Neural crest cell (in vitro differentiated cells): Measurements from ENCODE around the gene SVEP1. TPM values are rescaled to one million over a fixed set of nuclear protein-coding genes. Genes with fewer than 3 reads are reported as not detected.
"Not testable (repeated sequence)": the region's sequence is repeated elsewhere in the genome, so short reads cannot be mapped to it uniquely, and the experiment has no call there.

ENCODE experiments used
- DNase-seq: peaks from one replicate; pipeline ENCODE4 v3.0.0; 2021; ENCODE audit warnings: low read depth, mixed read lengths, low spot score
- H3K27ac Mint-ChIP-seq: one replicate; pipeline ENCODE4 v1.8.0; 2021; ENCODE audit warnings: mild to moderate bottlenecking, mixed read lengths; ENCODE audit not compliant: unreplicated experiment
- H3K27me3 Mint-ChIP-seq: 2 replicates; pipeline ENCODE4 v1.8.0; 2021; ENCODE audit warnings: low read depth, mild to moderate bottlenecking, mixed read lengths
- H3K36me3 Mint-ChIP-seq: 2 replicates; pipeline ENCODE4 v1.8.0; 2021; ENCODE audit warnings: low read depth, mild to moderate bottlenecking, mixed read lengths
- H3K4me1 Mint-ChIP-seq: 2 replicates; pipeline ENCODE4 v1.8.0; 2021; ENCODE audit warnings: mixed read lengths
- H3K4me3 Mint-ChIP-seq: one replicate; pipeline ENCODE4 v1.8.0; 2021; ENCODE audit warnings: mild to moderate bottlenecking, mixed read lengths
- H3K9me3 Mint-ChIP-seq: 2 replicates; pipeline ENCODE4 v1.8.0; 2021; ENCODE audit warnings: mixed read lengths
- total RNA-seq: library from RNA; stranded (reverse); gene quantifications from 2 replicates; pipeline ENCODE4 v1.2.1, GENCODE V29; 2021
- TF ChIP-seq, protein P1 (sequence below): fragments of 200-600 bp; sonication (generic); conservative IDR thresholded peaks from 2 replicates; pipeline ENCODE4 v1.5.0; 2021; ENCODE audit warnings: antibody characterized with exemption, mild to moderate bottlenecking

The SVEP1 gene
- total RNA-seq, 1 donor from 2014 or later = 1.3 TPM

DNA sequence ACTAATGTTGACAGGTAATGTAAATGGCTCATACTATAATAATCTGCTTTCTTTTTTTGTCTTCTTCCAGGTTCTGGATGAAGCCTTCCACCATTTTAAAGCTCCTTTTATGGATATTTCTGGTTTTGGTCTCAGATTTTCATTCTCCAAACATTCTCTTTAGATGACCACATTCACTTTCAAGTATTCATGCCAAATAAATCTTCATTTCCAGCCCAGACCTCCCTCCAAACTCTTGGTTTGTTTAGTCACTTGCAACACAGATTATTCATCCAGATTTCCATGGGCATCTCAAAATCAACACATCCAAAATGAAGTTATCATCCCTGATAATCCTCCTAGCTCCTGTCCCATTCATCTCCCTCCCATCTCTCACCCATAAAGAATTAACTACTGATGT is 40.3 kb upstream of the SVEP1 start:
- no peak for DNase-seq
- H3K27me3 Mint-ChIP-seq = peaks cover 10% of the 10 kb centered on the region
- no peak overlapping the region for H3K4me3 Mint-ChIP-seq
- no peaks in the 10 kb centered on the region for H3K36me3 Mint-ChIP-seq
- H3K4me1 Mint-ChIP-seq = no peaks in the 10 kb centered on the region
- peaks cover under 1% of the 10 kb centered on the region for H3K9me3 Mint-ChIP-seq
- no peak overlapping the region for H3K27ac Mint-ChIP-seq
- TF ChIP-seq, protein P1, sequence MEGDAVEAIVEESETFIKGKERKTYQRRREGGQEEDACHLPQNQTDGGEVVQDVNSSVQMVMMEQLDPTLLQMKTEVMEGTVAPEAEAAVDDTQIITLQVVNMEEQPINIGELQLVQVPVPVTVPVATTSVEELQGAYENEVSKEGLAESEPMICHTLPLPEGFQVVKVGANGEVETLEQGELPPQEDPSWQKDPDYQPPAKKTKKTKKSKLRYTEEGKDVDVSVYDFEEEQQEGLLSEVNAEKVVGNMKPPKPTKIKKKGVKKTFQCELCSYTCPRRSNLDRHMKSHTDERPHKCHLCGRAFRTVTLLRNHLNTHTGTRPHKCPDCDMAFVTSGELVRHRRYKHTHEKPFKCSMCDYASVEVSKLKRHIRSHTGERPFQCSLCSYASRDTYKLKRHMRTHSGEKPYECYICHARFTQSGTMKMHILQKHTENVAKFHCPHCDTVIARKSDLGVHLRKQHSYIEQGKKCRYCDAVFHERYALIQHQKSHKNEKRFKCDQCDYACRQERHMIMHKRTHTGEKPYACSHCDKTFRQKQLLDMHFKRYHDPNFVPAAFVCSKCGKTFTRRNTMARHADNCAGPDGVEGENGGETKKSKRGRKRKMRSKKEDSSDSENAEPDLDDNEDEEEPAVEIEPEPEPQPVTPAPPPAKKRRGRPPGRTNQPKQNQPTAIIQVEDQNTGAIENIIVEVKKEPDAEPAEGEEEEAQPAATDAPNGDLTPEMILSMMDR = no peak

DNA sequence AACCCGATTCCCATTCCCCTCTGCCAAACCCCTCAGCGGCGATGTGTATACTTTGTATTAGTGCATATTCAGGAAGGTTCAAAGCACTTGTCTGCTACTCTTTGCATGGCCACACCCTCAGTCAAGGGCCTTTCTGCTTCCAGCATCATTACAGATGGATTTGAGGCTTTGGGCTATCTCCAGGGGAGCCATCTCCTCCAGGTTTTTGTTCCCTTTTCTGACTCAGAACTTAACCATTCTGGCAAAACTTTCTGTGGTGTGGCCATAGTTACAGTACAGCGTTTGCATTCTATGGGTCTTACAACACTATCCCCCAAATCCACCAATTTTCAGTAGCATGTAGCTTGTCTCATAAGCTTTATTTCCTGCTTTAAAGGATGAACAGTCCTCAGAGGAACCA is 36.0 kb upstream of the SVEP1 start:
- Mint-ChIP-seq H3K4me1 (no peaks in the 10 kb centered on the region), H3K4me3 (no peak overlapping the region), H3K9me3 (peaks cover 5% of the 10 kb centered on the region), H3K36me3 (no peaks in the 10 kb centered on the region), H3K27ac (no peak overlapping the region), H3K27me3 (peaks cover 6% of the 10 kb centered on the region)
- TF ChIP-seq, protein P1 = no peak
- DNase-seq = no peak

DNA sequence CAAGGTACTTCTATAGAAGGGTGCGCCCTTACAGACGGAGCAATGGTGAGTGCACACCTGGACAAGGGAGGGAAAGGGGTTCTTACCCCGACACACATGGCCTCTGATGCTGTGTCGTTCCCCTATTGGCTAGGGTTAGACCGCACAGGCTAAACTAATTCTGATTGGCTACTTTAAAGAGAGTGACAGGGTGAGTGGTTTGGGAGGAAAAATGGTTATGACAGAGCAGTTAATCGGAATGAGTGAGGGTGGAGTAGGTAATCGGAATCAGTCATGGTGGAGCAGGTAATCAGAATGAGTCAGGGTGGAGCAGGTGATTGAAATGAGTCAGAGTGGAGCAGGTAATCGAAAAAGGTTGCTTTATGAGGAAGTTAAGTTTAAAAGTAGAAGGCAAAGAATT is 35.0 kb upstream of the SVEP1 start:
- not testable (repeated sequence) for H3K27me3 Mint-ChIP-seq

GRCh38 chr9:110606179-110606790 is 26.7 kb upstream of the SVEP1 start:
- H3K4me1 Mint-ChIP-seq = peaks cover 4% of the 10 kb centered on the region
- no peak overlapping the region for H3K4me3 Mint-ChIP-seq
- no peaks in the 10 kb centered on the region for H3K27me3 Mint-ChIP-seq
- no peak overlapping the region for H3K27ac Mint-ChIP-seq
- TF ChIP-seq, protein P1 = no peak
- no peaks in the 10 kb centered on the region for H3K36me3 Mint-ChIP-seq
- no peak for DNase-seq
- H3K9me3 Mint-ChIP-seq = no peaks in the 10 kb centered on the region

More for the DNA sequence above, 35.0 kb upstream of the SVEP1 start:
- DNase-seq, H3K4me1 Mint-ChIP-seq, H3K27ac Mint-ChIP-seq, H3K9me3 Mint-ChIP-seq, H3K36me3 Mint-ChIP-seq, H3K4me3 Mint-ChIP-seq: not testable (repeated sequence)

- Mint-ChIP-seq H3K4me3 (no peak overlapping the region), H3K27ac (no peak overlapping the region), H3K27me3 (no peaks in the 10 kb centered on the region), H3K9me3 (no peaks in the 10 kb centered on the region), H3K4me1 (peaks cover 4% of the 10 kb centered on the region), H3K36me3 (no peaks in the 10 kb centered on the region)
- TF ChIP-seq, protein P1 = no peak
- no peak for DNase-seq
These were observed 26.0 kb upstream of the SVEP1 start for GRCh38 chr9:110605565-110605964.

DNA sequence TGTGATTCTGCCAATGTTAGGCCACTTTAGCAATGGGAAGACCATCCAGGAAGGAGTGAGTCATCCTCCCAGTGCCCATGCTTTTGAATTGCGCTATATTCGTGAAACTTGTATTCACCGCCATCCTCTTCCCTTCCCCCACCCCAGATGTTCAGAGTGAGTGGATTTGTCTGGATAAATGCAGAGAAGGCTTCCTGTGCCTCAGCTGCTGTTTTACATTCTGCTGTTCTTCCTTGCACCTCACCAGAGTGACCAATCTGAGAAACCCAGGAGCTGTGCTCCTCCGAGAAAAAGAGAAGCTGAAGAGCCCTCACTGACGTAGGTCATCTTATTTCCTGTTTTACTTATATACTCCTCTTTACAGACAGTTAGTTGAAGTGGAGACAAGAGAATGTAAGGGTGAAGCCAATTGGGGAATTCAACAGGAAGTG is 24.6 kb upstream of the SVEP1 start:
- Mint-ChIP-seq H3K9me3 (no peaks in the 10 kb centered on the region), H3K27me3 (no peaks in the 10 kb centered on the region), H3K36me3 (no peaks in the 10 kb centered on the region), H3K4me1 (peaks cover 4% of the 10 kb centered on the region), H3K27ac (no peak overlapping the region), H3K4me3 (no peak overlapping the region)
- no peak for DNase-seq
- TF ChIP-seq, protein P1 = no peak
